Measurements from ENCODE around the gene FMNL2.

FMNL2 gene

DNA sequence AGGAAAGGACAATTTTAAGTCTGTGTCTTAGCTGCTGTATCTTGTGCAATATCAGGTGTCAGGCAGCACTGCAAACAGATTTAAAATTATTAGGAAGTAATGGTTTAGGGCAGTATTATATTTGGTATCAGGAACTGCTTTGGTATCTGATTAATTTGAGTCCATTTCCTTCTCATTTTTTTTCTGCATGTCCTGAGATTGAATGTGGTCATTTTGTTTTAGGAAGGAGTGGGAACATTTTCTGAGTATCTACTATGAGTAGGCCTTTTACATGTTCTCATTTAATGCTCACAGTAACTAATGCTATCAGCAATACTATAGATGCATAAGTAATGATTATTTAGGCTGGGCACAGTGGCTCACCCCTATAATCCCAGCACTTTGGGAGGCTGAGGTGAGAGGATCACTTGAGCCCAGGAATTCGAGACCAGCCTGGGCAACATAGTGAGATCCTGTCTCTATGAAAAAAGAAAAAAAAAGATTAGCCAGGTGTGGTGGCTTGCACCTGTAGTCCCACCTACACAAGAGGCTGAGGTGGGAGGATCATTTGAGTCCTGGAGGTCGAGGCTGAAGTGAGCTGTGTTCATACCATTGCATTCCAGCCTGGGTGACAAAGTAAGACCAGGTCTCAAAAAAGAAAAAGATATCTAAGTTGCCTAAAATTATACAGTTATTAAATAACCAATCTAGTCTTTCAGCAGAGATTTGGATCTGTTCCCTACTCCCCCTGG lies 4.7 kb downstream of the FMNL2 start:
- no peak for DNase-seq

- DNase-seq = no peak
These were observed 7.5 kb downstream of the FMNL2 start for GRCh38 chr2:152342259-152343046.

DNA sequence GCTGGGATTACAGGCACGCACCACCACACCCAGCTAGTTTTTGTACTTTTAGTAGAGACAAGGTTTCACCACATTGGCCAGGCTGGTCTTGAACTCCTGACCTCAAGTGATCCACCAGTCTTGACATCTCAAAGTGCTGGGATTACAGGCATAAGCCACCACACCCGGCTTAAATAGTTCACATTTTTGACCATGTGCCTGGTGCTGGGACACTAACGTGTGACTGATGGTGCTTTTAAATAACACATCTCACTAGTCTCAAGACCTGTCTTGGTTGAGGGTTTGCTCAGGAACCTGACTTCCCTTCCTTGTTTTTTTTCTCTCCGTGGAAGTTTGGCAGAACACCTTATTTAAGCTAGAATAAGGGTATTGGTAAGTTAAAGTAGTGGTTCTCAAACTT lies 8.5 kb downstream of the FMNL2 start:
- DNase-seq = no peak

DNA sequence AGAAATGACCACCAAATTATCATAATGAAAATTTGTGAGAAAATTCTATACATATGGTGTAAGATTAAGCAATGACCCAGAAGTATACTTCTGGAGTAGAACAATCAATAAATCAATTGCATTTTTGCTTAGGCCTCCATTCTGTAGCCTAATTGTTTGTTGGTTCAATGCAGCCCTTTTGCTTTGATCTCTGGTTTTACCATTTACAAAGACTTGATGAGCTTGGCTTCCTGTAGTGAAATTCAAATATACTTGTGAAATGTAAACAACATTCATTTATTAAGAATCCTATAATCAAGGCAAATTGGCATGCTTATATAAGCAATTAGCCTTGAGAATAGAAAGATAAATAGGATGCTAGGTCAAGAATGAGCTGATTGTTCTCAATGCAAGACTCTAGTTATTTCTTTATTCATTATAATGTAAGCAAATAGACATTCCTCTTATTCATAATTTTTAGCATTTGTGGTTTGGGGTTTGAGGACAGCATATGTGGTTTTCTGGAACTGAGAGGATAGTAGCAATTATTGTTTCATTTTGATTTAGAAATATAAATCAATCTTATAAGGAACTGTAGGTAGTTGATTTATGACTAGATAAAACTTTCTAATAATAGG lies 9.7 kb downstream of the FMNL2 start:
- no peak for DNase-seq

DNA sequence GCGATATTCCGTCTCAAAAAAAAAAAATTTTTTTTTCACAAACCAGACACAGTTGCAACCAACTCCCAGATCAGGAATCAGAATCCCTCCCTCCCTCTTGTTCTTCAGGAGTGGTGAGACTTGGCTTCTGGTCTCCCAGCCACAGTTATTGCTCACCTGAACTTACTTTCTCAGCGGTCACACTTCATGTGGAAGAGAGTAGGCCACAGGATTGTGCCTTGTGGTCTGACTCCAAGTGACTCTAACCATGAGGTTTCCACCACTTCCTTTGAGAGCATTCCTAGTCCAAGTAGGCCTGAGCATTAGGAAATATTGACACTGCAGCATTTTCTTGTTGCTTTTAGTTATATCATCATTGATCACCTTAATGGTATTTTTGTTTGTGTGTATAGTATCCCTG lies 12.1 kb downstream of the FMNL2 start:
- no peak for DNase-seq

DNA sequence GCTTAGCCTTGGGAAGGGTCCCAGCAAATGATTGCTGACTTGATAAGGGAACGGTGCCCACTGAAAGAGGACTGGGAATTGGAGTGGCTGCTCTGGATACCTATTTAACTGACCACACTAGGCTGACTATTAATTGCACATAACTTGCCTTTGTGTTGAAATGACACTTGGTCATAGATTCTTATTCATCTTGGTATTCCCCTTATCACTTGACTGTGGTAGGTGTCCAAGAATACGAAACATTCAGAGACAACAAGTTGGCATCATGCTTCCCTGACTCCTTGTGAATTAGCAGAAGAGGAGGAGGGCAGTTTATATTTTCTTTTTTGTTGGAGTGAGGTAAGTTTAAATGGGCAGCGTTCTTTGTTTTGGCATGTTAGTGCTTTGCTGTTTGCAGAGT lies 13.4 kb downstream of the FMNL2 start:
- DNase-seq = no peak

- no peak for DNase-seq
These were observed 14.4 kb downstream of the FMNL2 start for GRCh38 chr2:152349416-152349815.

- DNase-seq = no peak
These were observed 15.2 kb downstream of the FMNL2 start for GRCh38 chr2:152350155-152350679.

GRCh38 chr2:152352616-152353015 lies 17.6 kb downstream of the FMNL2 start:
- no peak for DNase-seq

- no peak for DNase-seq
These were observed 18.4 kb downstream of the FMNL2 start for GRCh38 chr2:152353364-152353763.

DNA sequence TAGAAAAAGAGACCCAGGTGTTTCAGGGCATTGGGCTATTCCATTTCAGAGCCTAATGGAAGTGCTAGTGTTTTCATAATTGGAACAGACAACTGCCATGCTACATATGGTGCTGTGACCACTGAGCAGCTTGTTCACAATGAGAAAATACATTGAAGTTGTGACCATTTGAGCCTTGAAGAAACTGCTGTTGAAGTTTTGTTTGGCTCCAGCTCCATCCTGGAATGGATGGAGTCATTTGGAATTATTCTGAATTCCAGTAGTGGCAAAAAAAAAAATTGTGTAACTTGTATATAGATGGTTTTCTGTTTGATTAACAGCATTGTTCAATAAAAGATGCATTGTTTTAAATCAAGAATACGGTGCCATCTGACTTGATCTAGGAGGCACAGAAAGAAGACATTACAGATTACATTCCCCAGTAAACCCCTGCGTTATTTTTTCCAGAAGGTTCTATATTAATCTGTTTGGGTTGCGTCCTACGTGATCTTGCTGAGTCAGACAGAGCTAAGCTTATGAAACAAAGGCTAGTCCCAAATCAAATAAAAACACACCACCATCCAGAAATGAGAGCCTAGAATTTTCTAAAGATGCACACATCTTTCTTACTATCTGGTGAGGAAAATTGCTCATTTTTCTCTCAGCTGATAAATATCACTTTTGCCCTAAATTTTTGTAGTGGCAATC lies 19.2 kb downstream of the FMNL2 start:
- DNase-seq = no peak

DNA sequence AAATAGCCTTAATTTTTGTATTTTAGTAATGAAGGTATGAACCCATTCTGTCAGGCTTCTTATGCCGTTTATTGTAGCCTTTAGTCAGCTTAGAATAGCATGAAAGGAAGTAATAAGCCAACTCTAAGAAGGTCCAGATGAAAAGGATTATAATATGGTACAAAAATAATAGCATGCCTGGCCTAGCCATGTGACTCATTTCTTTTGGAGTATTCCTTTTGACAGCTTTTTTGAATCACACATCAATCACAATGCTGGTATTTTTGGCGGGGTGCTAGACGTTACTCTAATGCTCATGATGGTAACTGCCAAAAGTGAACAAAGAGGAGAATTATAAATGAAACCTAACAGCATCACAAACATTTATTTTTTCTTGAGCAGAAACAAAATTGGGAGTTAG lies 19.9 kb downstream of the FMNL2 start:
- no peak for DNase-seq

DNA sequence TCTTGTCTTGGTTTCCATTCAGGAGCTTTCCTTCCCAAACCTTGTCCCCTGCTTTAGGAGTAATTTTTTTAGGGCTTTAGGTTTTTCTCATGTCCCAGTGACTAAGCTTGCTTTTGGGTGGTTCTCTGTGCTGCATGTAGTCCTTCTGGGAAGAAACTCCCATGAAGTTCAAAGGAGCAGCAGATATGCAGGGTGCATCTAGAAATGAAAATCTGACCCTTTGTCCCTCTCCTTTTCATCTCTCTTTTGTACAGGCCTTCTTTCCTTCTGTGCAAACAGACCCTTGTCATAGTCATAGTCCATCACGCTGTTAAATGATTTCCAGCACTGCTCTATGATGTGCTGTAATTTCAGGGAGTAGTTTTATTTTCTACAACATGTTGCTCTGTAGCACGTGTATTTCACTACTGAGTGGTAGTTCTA lies 20.4 kb downstream of the FMNL2 start:
- DNase-seq = no peak

DNA sequence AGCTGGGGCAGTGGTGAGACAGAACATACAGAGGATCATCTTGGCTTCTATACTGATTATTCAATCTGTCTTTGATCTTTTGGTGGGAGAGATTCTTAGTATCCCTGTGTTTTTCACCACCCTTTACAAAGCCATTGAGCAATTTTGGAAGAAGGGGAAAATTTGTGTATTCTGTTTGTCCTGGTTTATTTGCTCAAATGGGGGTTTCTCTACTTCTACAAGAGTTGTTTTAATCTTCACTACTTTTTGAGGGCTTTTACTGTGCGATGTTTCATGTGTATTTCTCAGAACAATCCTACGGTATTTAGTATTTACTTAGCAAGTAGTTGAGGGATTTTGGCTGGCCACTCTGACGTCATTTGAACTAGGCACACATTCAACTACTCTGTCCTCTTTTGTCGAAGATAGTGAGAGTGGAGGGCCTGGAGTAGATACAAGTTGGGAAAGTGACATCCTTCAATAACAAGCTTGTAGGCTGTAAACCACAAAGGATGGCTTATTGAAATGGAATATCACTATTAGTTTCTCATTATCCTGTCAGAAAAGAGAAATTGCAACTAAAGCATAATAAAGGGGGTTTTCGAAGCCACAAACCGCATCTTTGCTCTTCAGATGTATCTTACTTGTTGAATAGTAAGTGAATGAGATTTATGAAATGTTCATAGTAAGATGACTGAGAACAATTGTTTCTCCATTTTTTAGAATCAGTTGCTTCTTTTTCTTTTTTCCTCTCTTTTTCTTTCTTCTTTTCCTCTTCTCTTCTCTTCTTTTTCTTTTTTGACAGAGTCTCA lies 24.8 kb downstream of the FMNL2 start:
- DNase-seq = no peak

- DNase-seq = no peak
These were observed 29.0 kb downstream of the FMNL2 start for GRCh38 chr2:152363936-152364335.

GRCh38 chr2:152367547-152368390 lies 32.8 kb downstream of the FMNL2 start:
- no peak for DNase-seq

DNA sequence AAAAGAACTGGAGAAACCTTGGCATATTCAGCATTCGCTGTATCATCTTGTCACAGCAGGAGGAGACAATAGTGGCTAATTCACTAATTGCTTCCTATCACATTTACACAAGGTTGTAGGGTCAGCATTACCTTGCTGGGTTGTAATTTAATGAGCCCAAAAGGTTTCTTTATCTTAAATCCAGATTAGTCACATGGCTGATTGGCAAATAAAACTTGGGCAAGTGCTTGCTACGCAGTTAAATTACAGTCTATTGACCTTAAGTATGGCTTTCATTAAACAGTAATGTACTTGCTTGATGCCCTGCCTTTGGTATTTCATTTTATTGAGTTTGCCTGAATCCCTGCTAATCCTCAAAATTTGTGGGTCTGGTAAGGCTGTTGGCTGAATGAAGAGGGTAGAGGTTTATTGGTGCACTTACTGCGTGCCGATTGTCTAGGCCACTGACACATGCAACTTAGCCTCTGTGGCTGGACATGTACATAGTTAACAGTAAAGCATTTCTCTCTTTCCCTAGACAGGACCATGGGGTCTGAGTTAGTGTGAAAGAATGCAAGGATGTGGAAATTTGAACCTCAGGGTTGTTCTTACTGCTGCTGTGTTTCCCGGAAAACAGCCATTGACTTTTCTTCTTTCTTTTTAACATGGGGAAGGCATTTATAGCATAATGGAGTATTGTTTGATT lies 34.3 kb downstream of the FMNL2 start:
- DNase-seq = no peak

DNA sequence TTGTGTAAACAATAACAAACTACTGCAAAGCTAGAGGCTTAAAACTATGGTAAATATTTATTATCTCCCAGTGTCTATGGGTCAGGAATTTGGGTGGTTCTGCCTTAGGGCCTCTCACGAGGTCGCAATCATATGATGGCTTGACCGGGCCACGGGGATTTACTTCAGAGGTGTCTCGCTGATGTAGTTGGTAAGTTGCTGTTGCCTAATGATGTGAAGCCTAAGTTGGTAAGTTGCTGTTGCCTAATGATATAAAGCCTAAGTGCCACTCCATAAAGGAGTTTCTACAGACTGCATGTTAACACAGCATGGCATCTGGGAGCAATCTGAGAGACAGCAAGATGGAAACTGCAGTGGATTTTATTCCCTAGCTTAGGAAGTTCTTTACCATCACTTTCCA lies 35.8 kb downstream of the FMNL2 start:
- no peak for DNase-seq

- no peak for DNase-seq
These were observed 37.5 kb downstream of the FMNL2 start for GRCh38 chr2:152372438-152372984.

GRCh38 chr2:152375174-152375573 lies 40.2 kb downstream of the FMNL2 start:
- DNase-seq = no peak

Measured in activated CD4-positive, alpha-beta T cell treated with anti-CD3 and anti-CD28 coated beads, Interleukin-2, amount 50 U/mL, for 4 hours (primary cell).